GM19452 (cell line): ENCODE measurements around the gene KLC4.
"Not testable (repeated sequence)": the region's sequence is repeated elsewhere in the genome, so short reads cannot be mapped to it uniquely, and the experiment has no call there.

Experiments
- ATAC-seq: cut with Tn5 transposase; IDR thresholded peaks from one replicate; pipeline ENCODE4 v1.9.1; 2021; ENCODE audit not compliant: unreplicated experiment

Gene KLC4

GRCh38 chr6:43035495-43036194 is 23.8 kb upstream of the KLC4 start:
- no peak for ATAC-seq

DNA sequence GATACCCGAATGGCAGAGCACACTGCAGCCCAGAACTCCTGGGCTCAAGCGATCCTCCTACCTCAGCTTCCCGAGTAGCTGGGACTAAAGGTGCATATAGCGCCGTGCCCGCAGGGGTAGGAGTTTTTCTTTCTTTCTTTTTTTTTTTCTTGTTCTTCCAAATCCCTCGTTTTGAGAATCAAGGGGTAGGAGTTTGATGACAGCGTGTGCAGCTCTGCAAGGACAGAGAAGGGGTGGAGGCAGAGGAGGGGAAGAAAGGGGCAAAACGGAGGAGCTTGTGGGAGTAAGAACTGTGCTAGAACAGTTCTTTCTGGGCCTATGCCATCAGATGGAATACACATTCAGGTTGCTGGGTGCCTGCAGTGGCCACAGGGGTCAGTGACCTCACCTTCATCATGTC is 22.7 kb upstream of the KLC4 start:
- ATAC-seq = no peak

DNA sequence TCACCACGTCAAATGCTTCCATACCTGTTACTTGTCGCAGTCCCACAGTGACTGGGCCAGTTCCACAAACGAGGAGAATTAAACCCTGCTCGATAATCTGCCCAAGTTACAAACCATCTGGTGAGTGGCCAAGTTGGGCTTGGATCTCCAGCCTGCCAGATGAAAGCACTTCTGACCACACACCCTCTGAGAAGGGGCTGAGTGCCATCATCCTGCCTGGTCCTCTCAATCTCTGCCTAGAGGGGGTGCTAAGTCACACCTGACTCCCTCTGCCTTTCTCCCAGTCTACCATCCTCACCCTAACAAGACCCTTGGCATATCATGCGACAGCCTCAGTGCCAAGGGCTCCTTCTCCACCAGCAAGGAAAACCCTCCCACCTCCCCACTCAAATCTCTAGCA is 22.2 kb upstream of the KLC4 start:
- no peak for ATAC-seq

- no peak for ATAC-seq
Measured at GRCh38 chr6:43037706-43038105, 21.7 kb upstream of the KLC4 start.

DNA sequence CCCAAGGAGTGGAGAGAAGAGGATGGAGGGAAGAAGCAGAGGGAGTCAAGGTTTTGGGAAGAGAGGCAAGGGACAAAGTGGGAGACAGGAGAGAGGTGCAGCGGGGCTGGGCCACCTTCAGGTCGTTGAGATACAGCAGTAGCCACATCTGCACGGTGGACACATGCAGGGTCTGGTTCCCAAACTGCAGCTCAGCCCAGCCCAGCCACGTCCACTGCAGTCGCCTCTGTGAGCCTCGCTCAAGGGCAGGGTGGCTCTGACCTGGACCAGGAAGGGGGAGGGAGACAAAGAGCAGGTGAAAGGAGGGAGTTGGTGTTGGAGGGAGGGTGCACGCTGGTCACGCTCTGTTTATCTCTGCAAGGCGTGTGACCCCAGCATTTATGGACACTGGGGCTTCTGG is 20.7 kb upstream of the KLC4 start:
- no peak for ATAC-seq

DNA sequence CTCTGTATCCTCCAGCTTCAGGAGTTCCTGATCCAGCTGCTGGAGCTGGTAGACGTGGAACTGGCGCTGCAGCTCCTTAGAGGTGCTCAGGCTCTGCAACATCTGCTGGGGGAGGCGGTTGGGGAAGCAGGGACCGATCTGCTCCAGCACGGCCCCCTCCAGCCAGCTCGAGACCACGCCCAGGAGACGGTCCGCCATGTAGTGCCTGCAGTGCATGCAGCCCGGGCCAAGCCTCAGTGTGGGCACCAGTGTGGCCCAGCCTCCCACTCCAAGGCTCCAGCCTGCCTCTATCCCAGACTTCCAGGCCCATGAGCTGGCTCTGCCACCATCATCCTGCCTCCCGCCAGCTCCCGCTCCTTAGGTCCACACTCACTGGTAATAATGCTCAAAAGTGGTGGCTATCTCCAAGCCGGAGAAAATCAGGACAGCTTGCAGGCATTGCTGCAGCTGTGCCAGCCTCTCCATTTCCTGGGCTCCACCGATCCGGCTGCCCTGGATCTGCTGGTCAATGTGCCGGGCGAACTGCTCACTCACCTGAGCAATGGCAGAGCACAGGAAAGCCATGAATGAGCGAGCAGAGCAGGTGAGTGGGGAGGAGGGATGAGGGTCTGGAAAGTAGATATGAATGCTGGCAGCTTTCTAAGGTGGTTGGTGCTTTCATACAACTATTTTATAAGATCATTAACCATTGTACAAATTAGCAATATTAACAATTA is 18.7 kb upstream of the KLC4 start:
- no peak for ATAC-seq

DNA sequence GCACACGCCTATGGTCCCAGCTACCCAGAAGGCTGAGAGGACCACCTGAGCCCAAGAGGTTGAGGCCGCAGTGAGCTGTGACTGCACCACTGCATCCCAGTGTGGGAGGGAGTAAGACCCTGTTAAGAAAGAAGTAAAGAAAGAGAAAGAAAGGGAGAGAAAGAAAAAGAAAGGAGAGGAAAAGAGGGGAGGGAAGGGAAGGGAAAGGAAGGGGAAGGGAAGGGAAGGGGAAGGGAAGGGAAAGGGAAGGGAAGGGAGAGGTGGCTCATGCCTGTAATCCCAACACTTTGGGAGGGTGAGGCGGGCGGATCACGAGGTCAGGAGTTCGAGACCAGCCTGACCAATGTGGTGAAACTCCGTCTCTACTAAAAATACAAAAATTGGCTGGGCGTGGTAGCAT is 18.0 kb upstream of the KLC4 start:
- ATAC-seq = not testable (repeated sequence)

- no peak for ATAC-seq
Measured at GRCh38 chr6:43043310-43043709, 16.1 kb upstream of the KLC4 start.

DNA sequence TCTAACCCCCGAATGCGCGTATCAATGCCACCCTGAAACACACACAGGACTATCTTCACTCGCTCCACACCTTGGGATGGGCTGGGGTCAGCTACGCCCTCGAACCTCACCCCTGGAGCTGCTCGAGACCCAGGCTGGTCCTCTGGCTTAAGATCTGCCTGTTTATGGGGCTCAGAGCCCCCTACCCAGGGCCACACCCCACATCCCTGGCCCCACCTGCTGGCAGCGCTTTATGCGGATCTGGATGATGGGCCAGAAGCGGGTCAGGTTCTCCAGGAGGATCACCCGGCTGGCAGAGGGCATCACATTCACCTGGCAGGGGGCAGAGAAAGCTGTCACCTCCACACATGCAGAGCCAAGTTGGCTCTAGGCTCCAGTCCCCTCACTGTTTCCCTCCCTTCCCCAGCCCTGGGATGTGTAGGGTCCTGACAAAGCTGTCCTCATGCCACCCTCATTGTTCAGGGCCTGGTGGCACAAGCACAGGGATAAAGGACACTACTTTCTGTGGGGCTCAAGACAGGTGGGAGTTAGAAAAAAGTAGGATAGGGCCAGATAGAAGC is 14.0 kb upstream of the KLC4 start:
- ATAC-seq = no peak

DNA sequence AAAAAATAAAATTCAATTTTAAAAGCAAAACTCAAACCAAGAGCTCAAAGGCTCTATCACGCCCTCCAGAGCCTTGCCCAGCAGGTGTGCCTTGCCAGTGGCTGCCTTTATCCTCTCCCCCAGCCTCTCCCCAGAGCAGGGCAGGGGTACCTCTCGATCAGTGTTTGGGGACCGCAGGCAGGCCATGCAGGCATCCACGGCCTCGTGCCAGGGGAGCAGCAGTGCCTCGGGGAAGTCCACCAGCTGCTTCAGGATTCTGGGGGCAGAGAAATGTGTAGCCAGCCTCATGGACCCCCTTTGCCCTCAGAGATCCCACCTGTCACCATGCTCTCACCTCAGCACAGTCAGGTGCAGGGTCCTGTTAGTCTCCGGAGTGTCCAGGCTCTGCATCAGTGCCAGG is 11.4 kb upstream of the KLC4 start:
- no peak for ATAC-seq

DNA sequence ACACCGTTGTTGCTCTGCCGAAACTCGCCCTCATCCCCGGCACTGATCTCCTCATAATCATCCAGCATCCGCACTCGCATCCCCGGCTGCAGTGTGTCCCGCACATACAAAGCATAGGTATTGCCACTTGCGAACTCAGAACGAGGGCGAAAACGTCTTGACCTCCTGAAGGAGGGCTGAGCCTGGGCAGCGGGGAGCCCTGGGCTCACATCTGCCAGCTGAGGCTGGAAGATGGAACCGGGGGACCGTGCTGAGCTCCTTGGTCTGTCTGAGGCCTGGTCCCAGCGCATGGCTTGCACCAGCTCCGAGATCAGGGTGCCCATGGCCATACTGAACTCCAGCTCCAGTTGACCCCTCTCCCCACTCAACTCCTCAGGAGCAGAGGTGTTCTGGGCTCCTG is 8.4 kb upstream of the KLC4 start:
- ATAC-seq = no peak

DNA sequence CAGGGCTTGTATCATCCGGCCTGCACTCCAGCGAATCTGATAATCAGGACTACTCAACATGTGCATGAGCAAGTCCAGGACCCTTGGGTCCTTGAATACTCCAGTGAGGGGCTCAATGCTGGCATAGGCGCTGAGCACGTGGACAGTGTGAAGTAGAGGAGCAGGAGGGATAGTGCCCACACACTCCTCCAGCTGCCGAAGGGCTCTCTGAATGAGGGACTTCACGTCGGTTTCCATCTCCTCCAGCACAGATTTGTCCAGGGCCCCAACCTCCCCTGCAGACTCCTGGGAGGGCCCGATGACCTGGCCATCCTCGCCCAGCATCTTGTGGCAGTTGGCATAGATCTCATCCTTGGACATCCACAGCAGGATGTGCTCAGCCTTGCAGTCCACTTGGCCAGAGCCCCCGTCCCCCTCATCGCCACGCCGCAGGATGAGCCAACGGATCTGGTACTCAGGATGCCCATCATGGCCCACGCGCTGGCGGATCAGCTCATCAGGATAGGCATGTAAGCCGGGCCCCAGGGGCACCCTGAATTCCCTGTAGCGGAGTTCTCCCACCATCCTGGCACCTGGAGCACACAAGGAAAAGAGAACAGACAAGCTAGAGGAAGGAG is 7.1 kb upstream of the KLC4 start:
- ATAC-seq = no peak

GRCh38 chr6:43052842-43053544 is 6.4 kb upstream of the KLC4 start:
- ATAC-seq = no peak

GRCh38 chr6:43053545-43054205 is 5.8 kb upstream of the KLC4 start, which contains the start of gene CUL7:
Gene CUL7, minus strand, starts transcription at chr6:43053851. Its CDS starts 1,063 bp downstream, at chr6:43052788.
- ATAC-seq = peak; percentile 92

DNA sequence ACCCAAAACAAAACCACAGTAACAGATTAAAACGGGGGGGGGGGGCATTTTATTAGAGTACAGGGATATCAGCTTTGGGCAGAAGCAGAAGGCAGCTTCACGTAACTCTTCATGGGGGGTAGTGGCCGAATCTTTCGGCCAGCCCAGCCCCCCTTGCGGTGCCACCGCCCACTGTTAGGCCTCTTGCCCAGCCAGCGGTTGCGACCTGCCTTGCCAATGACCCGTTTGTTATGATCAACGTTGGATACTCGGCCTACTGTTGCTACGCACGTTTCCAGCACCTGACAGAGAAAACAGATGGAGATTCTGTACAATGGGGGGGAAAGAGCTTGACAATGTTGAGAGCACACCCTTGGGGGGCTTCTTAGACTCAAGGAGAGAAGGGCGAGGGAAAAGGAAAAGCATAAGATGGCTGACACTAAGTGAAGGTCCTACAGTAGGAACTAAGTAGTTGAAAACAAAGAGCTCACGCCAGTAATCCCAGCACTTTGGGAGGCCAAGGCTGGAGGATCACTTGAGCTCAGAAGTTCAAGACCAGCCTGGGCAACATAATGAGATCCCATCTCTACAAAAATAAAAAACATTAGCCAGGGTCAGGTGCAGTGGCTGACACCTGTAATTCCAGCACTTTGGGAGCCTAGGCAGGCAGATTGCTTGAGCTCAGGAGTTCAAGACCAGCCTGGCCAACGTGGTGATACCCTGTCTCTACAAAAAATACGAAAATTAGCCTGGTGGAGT is 5.1 kb upstream of the KLC4 start:
- ATAC-seq = no peak

DNA sequence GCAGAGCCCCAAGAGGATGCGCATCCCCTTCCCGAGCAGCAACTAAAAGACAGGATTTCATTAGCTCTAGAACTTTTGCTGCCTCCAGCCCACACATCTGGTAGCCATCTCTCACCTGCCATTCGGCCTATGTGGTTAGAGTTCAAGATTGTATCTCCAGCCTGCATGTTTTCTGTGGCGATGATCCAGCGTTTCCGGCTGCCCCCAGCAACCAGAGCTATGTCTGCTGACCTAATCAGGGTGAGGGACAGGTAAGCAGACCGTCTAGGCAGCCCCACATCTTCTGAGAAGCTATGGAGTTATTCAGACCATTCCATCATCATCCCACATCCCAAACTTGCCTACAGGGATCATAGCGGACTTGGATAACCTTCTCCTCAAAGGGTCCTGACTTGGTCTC is 3.5 kb upstream of the KLC4 start:
- no peak for ATAC-seq

DNA sequence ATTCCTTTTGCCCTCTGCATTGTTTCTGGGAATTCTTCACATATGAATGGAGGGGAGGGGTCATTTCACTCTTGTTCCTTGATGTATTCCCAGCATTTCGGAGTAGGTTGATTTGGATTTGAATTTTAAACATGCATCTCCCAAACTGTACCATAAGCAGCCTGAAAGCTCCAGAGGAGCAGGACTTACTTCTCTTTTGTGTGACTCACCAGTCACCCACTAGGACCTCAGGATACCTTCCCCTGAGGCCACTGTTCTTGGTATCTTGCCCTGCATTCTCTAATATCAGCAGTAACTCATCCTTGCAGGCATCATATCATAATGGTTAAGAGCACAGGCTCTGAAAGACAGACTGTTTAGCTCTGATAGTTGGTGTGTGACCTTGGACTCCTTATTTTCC is 900 bp upstream of the KLC4 start:
- no peak for ATAC-seq

GRCh38 chr6:43060034-43060754 is 763 bp downstream of the KLC4 start:
- no peak for ATAC-seq
